Thyroid gland (tissue), 4 donors: Measurements from ENCODE around the gene FOXN1. TPM values are rescaled to one million over a fixed set of nuclear protein-coding genes. Genes with fewer than 3 reads are reported as not detected.

Source experiments
- DNase-seq, 2 donors: peaks; one replicate each; pipeline ENCODE4 v3.0.0-alpha.2; 2019
- H3K27ac ChIP-seq, 3 donors: fragments of 200-600 bp; sonication (generic); 1 replicate in 2 of 3; 2 replicates in 1 of 3; pipeline ENCODE4 v1.5.1; 2016 to 2019; ENCODE audit warnings: mild to moderate bottlenecking in 1 of 3, moderate library complexity in 1 of 3
- H3K27me3 ChIP-seq: fragments of 200-600 bp; sonication (generic); one replicate; pipeline ENCODE4 v1.5.1; 2019
- H3K36me3 ChIP-seq, 2 donors: fragments of 200-600 bp; sonication (generic); one replicate each; pipeline ENCODE4 v1.5.1; 2016 to 2019
- H3K4me1 ChIP-seq, 2 donors: fragments of 200-600 bp; sonication (generic); one replicate each; pipeline ENCODE4 v1.5.1; 2017 to 2019
- H3K4me3 ChIP-seq, 3 donors: fragments of 200-600 bp; sonication (generic); replicated peaks in 1 of 3; 1 replicate in 2 of 3; 2 replicates in 1 of 3; pipeline ENCODE4 v1.5.1; 2016; ENCODE audit warnings: mild to moderate bottlenecking in 1 of 3
- H3K9me3 ChIP-seq: fragments of 200-600 bp; sonication (generic); one replicate; pipeline ENCODE4 v1.5.1; 2017
- POLR2A ChIP-seq, 2 donors: fragments of 450-650 bp; IDR thresholded peaks; one replicate each; pipeline ENCODE4 v1.6.1; 2017; ENCODE audit warnings: antibody characterized with exemption in 2 of 2, mild to moderate bottlenecking in 2 of 2, moderate library complexity in 1 of 2
- WGBS, 2 donors: methylation state at CpG; one replicate each; pipeline ENCODE4 v1.1.5; 2017; 5-methylcytosine and 5-hydroxymethylcytosine counted together
- intact Hi-C: fragments of 100-400 bp; cut with DNase I; formaldehyde crosslinking; loops from one replicate; pipeline ENCODE4 v1.15.1; 2023
- total RNA-seq, 4 donors: library from RNA; depleted of rRNA; stranded (reverse); fragments of >200 nt; gene quantifications; one replicate each; pipeline ENCODE4 v1.2.3, GENCODE V29; 2016
- TF ChIP-seq, protein P1 (sequence below), 6 experiments: fragments of 200-600 bp in 3 of 6; fragments of 450-650 bp in 3 of 6; sonication (generic) in 3 of 6; IDR thresholded peaks; one replicate each; pipeline ENCODE4 v1.5.1; 2016 to 2019; ENCODE audit warnings: antibody characterized with exemption in 6 of 6, mild to moderate bottlenecking in 2 of 6, inconsistent platforms in 1 of 6, moderate library complexity in 1 of 6

FOXN1 gene
- total RNA-seq, 4 donors from 2014 or later: 0.34 TPM; not detected in 3

GRCh38 chr17:28550858-28551257, 44.7 kb downstream of the FOXN1 start:
- Histone ChIP-seq H3K36me3 (peaks cover 20 to 23% of the 10 kb centered on the region in 2 donors), H3K27me3 (no peaks in the 10 kb centered on the region), H3K9me3 (no peaks in the 10 kb centered on the region), H3K27ac (no peak overlapping the region), H3K4me1 (peaks cover 10 to 18% of the 10 kb centered on the region in 2 donors), H3K4me3 (no peak overlapping the region)
- WGBS, 2 donors: 83% methylated on average over 1 of the region's 1 CpG; no CpG with 5 or more reads in 1 of the 2 donors
- DNase-seq: no peak
- TF ChIP-seq POLR2A (IDR thresholded peaks at IDR 0.05): no peak
- TF ChIP-seq, protein P1, sequence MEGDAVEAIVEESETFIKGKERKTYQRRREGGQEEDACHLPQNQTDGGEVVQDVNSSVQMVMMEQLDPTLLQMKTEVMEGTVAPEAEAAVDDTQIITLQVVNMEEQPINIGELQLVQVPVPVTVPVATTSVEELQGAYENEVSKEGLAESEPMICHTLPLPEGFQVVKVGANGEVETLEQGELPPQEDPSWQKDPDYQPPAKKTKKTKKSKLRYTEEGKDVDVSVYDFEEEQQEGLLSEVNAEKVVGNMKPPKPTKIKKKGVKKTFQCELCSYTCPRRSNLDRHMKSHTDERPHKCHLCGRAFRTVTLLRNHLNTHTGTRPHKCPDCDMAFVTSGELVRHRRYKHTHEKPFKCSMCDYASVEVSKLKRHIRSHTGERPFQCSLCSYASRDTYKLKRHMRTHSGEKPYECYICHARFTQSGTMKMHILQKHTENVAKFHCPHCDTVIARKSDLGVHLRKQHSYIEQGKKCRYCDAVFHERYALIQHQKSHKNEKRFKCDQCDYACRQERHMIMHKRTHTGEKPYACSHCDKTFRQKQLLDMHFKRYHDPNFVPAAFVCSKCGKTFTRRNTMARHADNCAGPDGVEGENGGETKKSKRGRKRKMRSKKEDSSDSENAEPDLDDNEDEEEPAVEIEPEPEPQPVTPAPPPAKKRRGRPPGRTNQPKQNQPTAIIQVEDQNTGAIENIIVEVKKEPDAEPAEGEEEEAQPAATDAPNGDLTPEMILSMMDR (IDR thresholded peaks at IDR 0.05): no peak
- intact Hi-C loops: no loop called here

DNA sequence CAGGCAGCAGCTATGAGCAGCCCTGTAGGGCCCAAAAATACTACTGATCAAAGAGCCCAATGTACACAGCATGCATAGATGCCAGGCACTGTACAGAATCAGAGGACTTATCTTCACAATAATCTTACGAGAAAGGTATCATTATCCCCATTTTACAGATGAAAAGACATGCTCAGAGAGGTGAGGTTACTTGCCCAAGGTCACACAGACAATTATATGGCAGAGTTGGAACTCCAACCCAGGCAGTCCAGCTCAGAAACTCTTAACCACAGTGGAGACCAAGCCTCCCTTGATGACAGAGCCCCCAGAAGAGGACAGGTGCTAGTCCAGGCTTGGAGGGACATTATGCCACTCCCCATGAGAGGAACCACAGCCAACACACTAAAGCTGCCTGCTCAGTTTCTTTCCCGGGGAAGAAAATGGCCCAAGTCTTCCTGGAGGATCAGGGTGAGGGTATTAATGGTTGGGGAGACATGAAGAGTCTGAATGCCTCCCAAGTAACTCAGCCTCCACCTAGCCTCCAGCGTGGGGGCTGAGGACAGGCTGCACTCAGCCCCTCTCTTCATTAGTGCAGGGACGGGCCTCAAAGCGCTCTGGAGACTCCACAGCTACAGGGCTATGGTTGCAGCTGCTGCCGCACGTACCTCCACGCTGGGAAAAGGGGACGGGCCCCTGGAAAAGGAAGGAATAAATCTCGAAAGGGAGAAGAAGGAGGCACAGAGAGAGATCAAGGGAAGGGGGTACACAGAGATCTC, 45.5 kb downstream of the FOXN1 start:
- H3K4me3 ChIP-seq: peak overlapping the region in 2 of 3 donors; percentile 72 to 91
- no peak for TF ChIP-seq POLR2A (IDR thresholded peaks at IDR 0.05)
- TF ChIP-seq, protein P1 (IDR thresholded peaks at IDR 0.05): no peak
- intact Hi-C loops: no loop called here
- no peaks in the 10 kb centered on the region for H3K9me3 ChIP-seq
- 18 to 21% methylated on average over 9 to 10 of the region's 10 CpGs for WGBS, 2 donors
- DNase-seq: peak in 1 of 2 donors; percentile 19
- H3K4me1 ChIP-seq: peaks cover 10 to 18% of the 10 kb centered on the region in 2 donors
- H3K36me3 ChIP-seq: peaks cover 27 to 31% of the 10 kb centered on the region in 2 donors
- H3K27ac ChIP-seq: no peak overlapping the region
- H3K27me3 ChIP-seq: no peaks in the 10 kb centered on the region

GRCh38 chr17:28552176-28552999, 46.2 kb downstream of the FOXN1 start, which contains the start of gene UNC119:
Gene UNC119, minus strand, starts transcription at chr17:28552624. Its CDS starts 67 bp downstream, at chr17:28552557.
- H3K9me3 ChIP-seq: no peaks in the 10 kb centered on the region
- no peaks in the 10 kb centered on the region for H3K27me3 ChIP-seq
- H3K27ac ChIP-seq: peak within 1 kb of the TSS in 2 of 3 donors; percentile 48 to 54
- peak; percentile 80 to 81 for DNase-seq
- peaks cover 10 to 18% of the 10 kb centered on the region in 2 donors for H3K4me1 ChIP-seq
- H3K36me3 ChIP-seq: peaks cover 34 to 35% of the 10 kb centered on the region in 2 donors
- intact Hi-C loops: no loop called here
- WGBS, 2 donors: 5 to 7% methylated on average over 16 to 17 of the region's 67 CpGs
- H3K4me3 ChIP-seq: peak within 1 kb of the TSS; percentile 31 to 91 (median 72)
- TF ChIP-seq, protein P1 (IDR thresholded peaks at IDR 0.05): no peak
- peak in 1 of 2 donors; percentile 67 for TF ChIP-seq POLR2A (IDR thresholded peaks at IDR 0.05)

DNA sequence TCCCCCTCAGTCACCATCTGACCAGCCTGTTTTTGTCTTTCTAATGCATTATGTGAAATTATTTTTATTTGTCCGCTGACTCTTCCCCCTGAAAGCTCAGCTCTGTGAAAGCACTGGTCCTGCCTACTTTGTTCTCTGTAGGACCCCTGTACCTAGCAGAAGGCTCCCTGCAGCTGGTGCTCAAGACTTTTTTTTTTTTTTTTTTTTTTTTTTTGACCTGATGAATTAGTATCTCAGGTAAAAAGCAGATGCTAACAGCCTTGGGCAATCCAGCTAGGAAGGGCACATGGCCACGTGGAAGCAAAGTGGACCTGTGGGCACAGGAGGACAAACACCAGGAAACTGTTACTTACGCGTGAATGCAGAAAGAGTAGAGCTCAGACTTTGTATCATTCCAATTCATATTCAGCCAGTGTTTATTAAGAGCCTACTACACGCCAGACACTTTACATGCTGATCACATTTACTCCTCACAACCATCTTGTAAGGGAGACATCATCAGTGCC, 46.9 kb downstream of the FOXN1 start:
- Histone ChIP-seq H3K27me3 (no peaks in the 10 kb centered on the region), H3K9me3 (no peaks in the 10 kb centered on the region), H3K36me3 (peaks cover 40 to 41% of the 10 kb centered on the region in 2 donors), H3K4me1 (peaks cover 10 to 18% of the 10 kb centered on the region in 2 donors), H3K27ac (no peak overlapping the region), H3K4me3 (no peak overlapping the region)
- WGBS, 2 donors: 93 to 97% methylated on average over 5 of the region's 5 CpGs
- DNase-seq: no peak
- TF ChIP-seq, protein P1 (IDR thresholded peaks at IDR 0.05): no peak
- TF ChIP-seq POLR2A (IDR thresholded peaks at IDR 0.05): no peak
- intact Hi-C loops: no loop called here
